ENCODE results near the gene TRMT1. TPM values are rescaled to one million over a fixed set of nuclear protein-coding genes. Genes with fewer than 3 reads are reported as not detected.

TRMT1 gene
- total and polyA plus RNA-seq, 2 of the 8 experiments (the other 6 are each of a cell fraction or from before 2014, with no cell fraction given), result 77.4 to 99.3 TPM

GRCh38 chr19:13057744-13058143, 58.8 kb downstream of the TRMT1 start:
- 40% methylated on average over 2 of the region's 2 CpGs; no CpG with 5 or more reads in 1 of the 2 experiments for WGBS, 2 experiments (ENCODE audit: extremely low coverage in 1 of 2, insufficient coverage in 1 of 2, insufficient read length in 1 of 2, insufficient replicate concordance in 2 of 2, low coverage in 1 of 2, low lambda C conversion rate in 2 of 2, missing lambda C conversion rate in 1 of 2)
- no peak for FAIRE-seq
- H3K18ac ChIP-seq (ENCODE audit: extremely low read depth, low read length), result no peak overlapping the region
- no peak overlapping the region for H3K4ac ChIP-seq (replicated peaks; ENCODE audit: insufficient read length, low read depth, low read length)
- H3K23me2 ChIP-seq (ENCODE audit: low read depth, low read length), result peaks cover 6% of the 10 kb centered on the region; the same call in 1 of the 2 replicates
- H2BK12ac ChIP-seq (ENCODE audit: low read depth, low read length), result no peak overlapping the region
- H3K27ac ChIP-seq (ENCODE audit: low read depth, low read length), result no peak overlapping the region
- no peak overlapping the region; the same call in 1 of the 2 replicates for H4K8ac ChIP-seq (ENCODE audit: extremely low read depth, insufficient read depth, low read length)
- H3K23ac ChIP-seq (ENCODE audit: insufficient read length), result no peak overlapping the region
- no peak for DNase-seq (ENCODE audit: low read depth in 1 of 2, low spot score in 2 of 2)
- H2BK120ac ChIP-seq (replicated peaks; ENCODE audit: low read depth, low read length), result no peak overlapping the region
- H3K14ac ChIP-seq (ENCODE audit: insufficient read length), result no peak overlapping the region
- H2BK15ac ChIP-seq (ENCODE audit: low read length), result no peak overlapping the region
- ChIA-PET CTCF (ENCODE audit: partially characterized antibody) (interaction anchor here (1.0 to 48.8 kb wide), 11 partner anchors 7 to 93 kb away, joined by 3 to 1145 read pairs (median 83); no protein-coding TSS in a partner anchor), POLR2A (ENCODE audit: partially characterized antibody) (interaction anchor here (1.3 to 1.9 kb wide), 2 partner anchors 20 to 112 kb away, joined by 3 to 7 read pairs; partner anchors contain the start of gene RAD23A)
- no peak overlapping the region for H2AFZ ChIP-seq (ENCODE audit: low read length)
- no peak overlapping the region for H2BK20ac ChIP-seq (ENCODE audit: low read length)
- H3K9me3 ChIP-seq (ENCODE audit: insufficient read depth in 2 of 2, low read depth in 1 of 2, low read length in 1 of 2), result no peaks in the 10 kb centered on the region
- H3K56ac ChIP-seq (replicated peaks; ENCODE audit: insufficient read length, low read depth, low read length), result no peak overlapping the region
- no peak overlapping the region for H2AK5ac ChIP-seq (ENCODE audit: low read depth, low read length)
- peak overlapping the region in 1 of 2 experiments; percentile 8; a peak in 1 of 4 replicates for H3K4me2 ChIP-seq (ENCODE audit: insufficient read depth in 1 of 2, low read depth in 2 of 2, low read length in 2 of 2)
- no peak overlapping the region for H4K91ac ChIP-seq (replicated peaks; ENCODE audit: insufficient read length, low read length)
- H3K4me3 ChIP-seq (ENCODE audit: extremely low read depth in 1 of 4, insufficient read depth in 2 of 4, low read depth in 3 of 4, low read length in 4 of 4), result no peak overlapping the region
- H3K9ac ChIP-seq (replicated peaks in 1 of 4; ENCODE audit: extremely low read depth in 1 of 4, low read depth in 3 of 4, low read length in 3 of 4), result no peak overlapping the region
- H4K5ac ChIP-seq (ENCODE audit: insufficient read length, low read depth, low read length), result no peak overlapping the region
- peaks cover 6 to 14% of the 10 kb centered on the region in 2 experiments for H4K20me1 ChIP-seq (replicated peaks in 1 of 2; ENCODE audit: control insufficient read depth in 1 of 2, insufficient read depth in 2 of 2, low read length in 2 of 2)
- no peaks in the 10 kb centered on the region for H3K79me2 ChIP-seq (ENCODE audit: control insufficient read depth in 1 of 2, insufficient read depth in 2 of 2, low read length in 2 of 2)
- H3K36me3 ChIP-seq (ENCODE audit: control insufficient read depth in 2 of 4, insufficient read depth in 4 of 4, low read length in 3 of 4), result no peaks in the 10 kb centered on the region
- no peak overlapping the region for H2BK5ac ChIP-seq (ENCODE audit: low read depth, low read length)
- H3K79me1 ChIP-seq (ENCODE audit: low read depth, low read length), result no peaks in the 10 kb centered on the region
- peaks cover 86 to 100% (median 98%) of the 10 kb centered on the region in 4 experiments for H3K27me3 ChIP-seq (replicated peaks in 1 of 4; ENCODE audit: control insufficient read depth in 3 of 4, extremely low read depth in 1 of 4, insufficient read depth in 3 of 4, low read length in 3 of 4)
- H3K4me1 ChIP-seq (replicated peaks in 1 of 4; ENCODE audit: control insufficient read depth in 3 of 4, insufficient read depth in 4 of 4, low read length in 3 of 4), result peaks cover 7 to 39% (median 31%) of the 10 kb centered on the region in 4 experiments
- TF ChIP-seq JUN (IDR thresholded peaks at IDR 0.05; ENCODE audit: low read depth, low read length) (no peak), POLR2AphosphoS5 (IDR thresholded peaks at IDR 0.05; ENCODE audit: low read depth, low read length) (no peak), MAFK (IDR thresholded peaks at IDR 0.05; ENCODE audit: low read depth, low read length) (no peak), ZNF274 (IDR thresholded peaks at IDR 0.05; ENCODE audit: borderline replicate concordance, extremely low read depth, low read length) (no peak), TAF1 (IDR thresholded peaks at IDR 0.05; ENCODE audit: low read depth, low read length) (no peak), BRCA1 (IDR thresholded peaks at IDR 0.05; ENCODE audit: low read depth, low read length) (no peak), RNF2 (IDR thresholded peaks at IDR 0.05; ENCODE audit: borderline replicate concordance, low read depth, low read length, missing control alignments, poor library complexity, severe bottlenecking) (no peak), RXRA (IDR thresholded peaks at IDR 0.05; ENCODE audit: insufficient read depth, low read depth, low read length) (no peak), ATF3 (IDR thresholded peaks at IDR 0.05; ENCODE audit: insufficient read depth, low read depth, low read length) (no peak), TAF7 (optimal IDR thresholded peaks at IDR 0.05; ENCODE audit: borderline replicate concordance, low read depth, low read length) (no peak), YY1 (IDR thresholded peaks at IDR 0.05; ENCODE audit: low read depth, low read length) (no peak), TEAD4 (IDR thresholded peaks at IDR 0.05; ENCODE audit: low read depth, low read length) (no peak), POLR2A (IDR thresholded peaks at IDR 0.05; ENCODE audit: control extremely low read depth in 1 of 2, low read depth in 2 of 2, low read length in 2 of 2) (no peak), HDAC6 (IDR thresholded peaks at IDR 0.05; ENCODE audit: low read depth, low read length) (no peak)

Measured in H1 (cell line).